ENCODE data around the gene CDC123.
"Not testable (repeated sequence)": the region's sequence is repeated elsewhere in the genome, so short reads cannot be mapped to it uniquely, and the experiment has no call there.

CDC123 gene

DNA sequence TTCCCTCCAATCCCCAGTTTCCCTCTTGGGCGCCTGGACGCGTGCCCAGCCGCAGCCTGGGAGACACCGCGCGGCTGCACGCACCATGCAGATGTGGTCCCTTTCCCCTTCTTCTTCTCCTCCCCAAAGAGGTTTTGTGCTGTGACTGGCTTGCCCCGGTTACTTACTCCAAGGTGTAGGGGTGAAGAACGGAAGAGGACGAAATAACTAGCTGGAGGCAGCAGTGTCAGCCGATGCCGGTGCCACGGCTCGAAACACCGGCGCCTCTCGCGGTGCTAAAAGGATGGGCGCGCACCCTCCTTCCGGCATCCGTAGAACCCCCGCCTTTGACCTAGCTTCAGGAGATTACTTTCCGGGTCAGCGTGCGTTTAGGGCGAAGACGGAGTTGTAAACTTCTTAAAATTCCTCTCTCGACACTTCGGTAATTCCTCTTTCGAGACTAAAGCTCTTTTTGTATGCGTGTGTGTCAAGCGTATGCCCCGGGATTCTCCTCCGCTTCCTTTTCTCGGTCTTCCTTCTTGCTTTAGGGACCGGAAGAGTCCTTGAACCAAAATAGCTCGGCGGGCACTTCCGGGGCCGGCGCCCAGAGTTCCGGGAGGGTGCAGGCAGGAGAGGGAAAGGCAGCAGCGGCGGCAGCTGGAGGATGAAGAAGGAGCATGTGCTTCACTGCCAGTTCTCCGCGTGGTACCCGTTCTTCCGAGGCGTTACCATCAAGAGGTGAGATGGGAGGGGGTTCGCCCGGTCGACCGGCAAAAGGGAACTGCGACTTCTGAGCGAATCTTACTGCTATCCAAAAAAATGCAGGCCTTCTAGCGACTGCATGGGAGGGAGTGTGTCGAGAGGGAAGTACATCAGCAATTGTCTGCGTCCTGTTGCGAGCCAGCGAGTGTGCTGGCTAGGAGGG, at the start of gene CDC123, which contains the start of gene NUDT5:
Gene CDC123 (plus strand): TSS at position 586 of the 904 bp plus-strand sequence. CDS start 58 bp downstream, at position 644.
Gene NUDT5 (minus strand): TSS at position 289 of the 904 bp plus-strand sequence. CDS start 9,600 bp downstream, outside the sequence.
- peak; percentile 98 for DNase-seq

DNA sequence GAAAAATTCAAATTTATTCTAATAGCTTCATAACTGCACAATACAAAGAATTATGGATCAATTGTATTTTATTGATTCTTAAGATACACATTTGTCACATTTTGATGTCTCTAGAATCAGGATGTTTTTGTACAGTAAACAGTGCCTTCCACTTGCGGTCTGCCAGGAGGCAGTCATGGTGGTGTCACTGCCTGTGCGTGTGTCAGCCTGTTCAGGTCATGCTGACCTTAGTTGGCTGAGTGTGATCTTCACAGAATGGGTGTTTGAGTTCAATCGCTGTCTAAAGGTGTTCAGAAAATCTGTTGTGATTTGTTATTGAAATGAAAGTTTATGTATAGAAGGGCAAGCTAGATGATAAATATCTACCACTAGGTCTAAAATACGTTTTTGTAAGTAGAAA, 45.8 kb upstream of the CDC123 start:
- no peak for DNase-seq

DNA sequence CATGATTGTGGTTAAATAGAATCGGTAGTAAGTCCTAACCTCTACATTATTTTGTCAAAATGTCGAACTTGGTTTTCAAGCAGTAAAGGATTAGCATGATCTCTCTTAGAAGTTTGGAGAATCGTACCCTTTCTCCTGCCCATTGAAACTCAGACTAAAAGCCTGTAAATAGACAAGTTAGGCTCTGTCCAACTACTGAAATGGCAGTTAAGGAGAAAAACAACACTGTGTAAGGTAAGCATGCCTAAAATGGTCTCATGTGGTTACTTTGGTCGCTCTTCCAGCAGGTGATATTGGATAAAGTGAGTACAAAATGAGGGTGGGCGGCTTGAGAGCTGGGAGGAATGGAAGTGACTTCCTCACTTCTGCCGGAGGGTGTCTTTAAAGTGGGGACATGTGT, 41.5 kb upstream of the CDC123 start:
- no peak for DNase-seq

- no peak for DNase-seq
These were observed 39.4 kb upstream of the CDC123 start for GRCh38 chr10:12156367-12157123.

DNA sequence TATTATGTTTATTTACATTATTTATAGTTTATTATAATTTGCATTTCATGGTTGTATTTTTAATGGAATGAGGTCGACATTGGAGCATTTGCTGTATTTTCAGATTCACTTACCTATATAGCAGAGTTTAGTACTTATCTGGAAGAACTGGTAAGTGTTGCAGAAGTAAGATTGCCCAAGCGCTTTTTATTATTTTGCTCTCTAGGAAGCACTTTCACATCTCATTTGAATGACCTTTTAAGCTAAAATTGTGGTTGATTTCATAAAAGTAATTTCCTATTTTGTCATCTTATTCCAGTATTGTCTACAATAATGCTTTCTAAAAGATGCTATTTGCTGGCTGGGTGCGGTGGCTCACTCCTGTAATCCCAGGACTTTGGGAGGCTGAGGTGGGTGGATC, 37.9 kb upstream of the CDC123 start:
- DNase-seq: no peak

DNA sequence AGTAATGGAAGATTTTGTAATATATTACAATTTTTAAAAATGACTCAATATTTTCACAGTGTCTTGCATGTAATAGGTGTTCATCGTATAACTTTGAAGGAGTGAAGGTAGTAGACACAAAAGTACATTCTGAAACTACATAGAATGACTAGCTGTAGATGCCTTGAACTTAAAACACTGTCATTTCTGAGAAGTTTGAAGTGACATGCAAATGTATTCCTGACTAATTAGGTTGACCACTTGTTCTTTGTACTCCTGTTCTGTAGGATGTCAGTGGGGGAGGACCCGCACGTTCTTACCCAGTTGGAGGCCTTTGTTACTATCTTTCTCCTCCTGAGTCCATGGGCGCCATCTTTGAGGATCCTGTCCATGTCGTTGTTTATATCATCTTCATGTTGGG, 35.3 kb upstream of the CDC123 start:
- no peak for DNase-seq

GRCh38 chr10:12162927-12163326, 33.1 kb upstream of the CDC123 start:
- DNase-seq: no peak

- DNase-seq: no peak
These were observed 31.9 kb upstream of the CDC123 start for GRCh38 chr10:12164085-12164484.

DNA sequence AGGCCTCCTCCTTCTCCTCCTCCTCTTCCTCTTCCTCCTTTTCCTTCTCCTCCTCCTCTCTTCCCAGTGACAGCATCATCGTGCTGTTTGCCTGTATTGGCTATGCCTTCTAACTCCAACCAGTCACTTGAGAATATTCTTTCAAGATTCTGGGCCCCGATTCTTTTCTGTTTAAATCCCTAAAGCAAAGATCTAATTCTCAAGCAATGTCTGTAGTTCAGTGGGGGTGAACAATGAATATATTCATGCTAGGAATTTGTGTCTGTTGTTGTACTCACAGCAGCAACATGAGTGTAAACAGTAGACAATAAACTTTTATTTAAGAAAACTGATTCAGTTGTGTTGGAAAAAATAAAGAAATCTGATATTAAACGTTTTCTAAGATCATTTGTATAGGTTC, 31.0 kb upstream of the CDC123 start:
- DNase-seq: no peak

DNA sequence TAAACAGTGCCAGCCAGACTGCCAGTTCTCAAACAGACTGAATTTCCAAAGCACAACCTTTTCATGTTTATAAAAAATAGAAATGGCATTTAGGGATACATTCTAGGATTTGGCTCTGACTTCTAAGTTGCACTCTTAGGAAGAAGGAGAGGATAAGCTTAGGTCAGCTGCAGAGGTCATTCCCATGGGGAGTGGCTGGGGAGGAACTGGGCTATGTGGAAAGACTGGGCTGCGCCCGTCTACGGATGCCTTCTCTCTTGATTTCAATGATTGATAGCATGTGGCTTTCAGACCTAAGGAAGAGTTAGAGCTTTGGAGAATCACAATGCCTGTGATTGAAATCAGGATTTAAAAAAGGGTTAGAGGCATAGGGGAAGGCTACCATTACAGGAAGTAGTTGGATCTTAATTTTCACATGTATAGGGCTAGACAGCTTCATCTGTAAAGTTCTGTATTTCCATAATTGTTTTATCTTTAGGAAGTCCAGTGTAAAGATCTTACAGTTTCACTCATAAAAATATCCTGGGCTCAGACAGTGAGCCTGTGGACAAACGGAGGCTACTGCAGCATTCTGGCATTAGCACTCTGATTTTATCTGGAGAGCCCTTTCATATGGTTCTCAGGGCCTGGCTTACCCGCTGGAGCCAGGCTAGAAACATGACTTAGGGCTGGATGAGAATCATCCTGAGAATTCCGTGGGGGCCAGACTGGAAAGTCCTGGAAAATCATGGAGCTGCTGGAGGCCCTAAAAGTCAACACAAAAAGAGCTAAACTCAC, 29.8 kb upstream of the CDC123 start:
- DNase-seq: no peak

GRCh38 chr10:12171512-12171911, 24.5 kb upstream of the CDC123 start:
- DNase-seq: not testable (repeated sequence)

DNA sequence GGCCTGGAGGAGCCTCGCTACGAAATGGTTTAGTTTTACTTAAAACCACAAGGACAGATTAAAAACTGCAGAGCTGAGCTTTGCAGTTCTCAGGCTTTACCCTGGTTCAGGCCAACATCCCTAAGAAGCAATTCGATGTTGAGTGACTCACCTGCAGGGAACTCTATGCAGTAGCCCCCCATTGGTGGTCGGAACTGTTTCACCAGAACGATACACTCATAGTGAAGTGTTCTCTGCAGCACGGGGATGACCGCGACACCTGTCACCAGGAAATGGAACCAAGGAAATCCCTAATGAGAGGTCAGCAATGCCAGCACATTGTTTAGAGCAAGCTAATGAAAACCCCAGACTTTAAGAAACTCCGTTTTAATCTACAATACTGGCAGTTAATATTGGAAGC, 18.3 kb upstream of the CDC123 start:
- DNase-seq: no peak

GRCh38 chr10:12179606-12180170, 16.3 kb upstream of the CDC123 start:
- no peak for DNase-seq

- no peak for DNase-seq
These were observed 15.6 kb upstream of the CDC123 start for GRCh38 chr10:12180221-12180974.

DNA sequence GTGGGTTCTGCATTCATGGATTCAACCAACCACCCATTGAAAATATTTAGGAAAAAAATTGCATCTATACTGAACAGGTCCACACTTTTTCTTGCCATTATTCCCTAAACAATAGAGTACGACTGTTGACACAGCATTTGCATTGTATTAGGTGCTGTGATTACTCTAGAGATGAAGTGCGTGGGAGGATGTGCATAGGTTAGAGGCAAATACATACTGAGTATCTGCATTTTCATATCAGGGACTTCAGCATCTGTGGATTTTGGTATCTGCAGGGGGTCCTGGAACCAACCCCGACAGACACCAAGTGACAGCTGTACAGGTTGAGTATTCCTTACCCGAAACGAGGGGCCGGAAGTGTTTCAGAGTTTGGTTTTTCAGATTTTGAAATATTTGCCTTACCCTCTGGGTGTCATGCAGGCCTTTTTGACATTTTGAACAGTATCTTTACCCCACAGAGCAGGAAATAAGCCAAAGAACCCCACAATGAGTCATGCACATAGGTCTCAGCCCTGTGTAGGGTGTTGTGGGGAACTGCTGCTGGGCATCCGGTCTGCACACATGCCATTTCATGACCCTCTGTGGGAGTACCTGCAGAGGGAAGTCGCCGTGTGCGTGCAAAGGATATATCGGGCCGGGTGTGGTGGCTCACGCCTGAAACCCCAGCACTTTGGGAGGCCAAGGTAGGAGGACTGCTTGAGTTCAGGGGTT, 14.8 kb upstream of the CDC123 start:
- no peak for DNase-seq

- DNase-seq: no peak
These were observed 11.8 kb upstream of the CDC123 start for GRCh38 chr10:12184165-12184564.

GRCh38 chr10:12186323-12186722, 9.7 kb upstream of the CDC123 start:
- DNase-seq: no peak

DNA sequence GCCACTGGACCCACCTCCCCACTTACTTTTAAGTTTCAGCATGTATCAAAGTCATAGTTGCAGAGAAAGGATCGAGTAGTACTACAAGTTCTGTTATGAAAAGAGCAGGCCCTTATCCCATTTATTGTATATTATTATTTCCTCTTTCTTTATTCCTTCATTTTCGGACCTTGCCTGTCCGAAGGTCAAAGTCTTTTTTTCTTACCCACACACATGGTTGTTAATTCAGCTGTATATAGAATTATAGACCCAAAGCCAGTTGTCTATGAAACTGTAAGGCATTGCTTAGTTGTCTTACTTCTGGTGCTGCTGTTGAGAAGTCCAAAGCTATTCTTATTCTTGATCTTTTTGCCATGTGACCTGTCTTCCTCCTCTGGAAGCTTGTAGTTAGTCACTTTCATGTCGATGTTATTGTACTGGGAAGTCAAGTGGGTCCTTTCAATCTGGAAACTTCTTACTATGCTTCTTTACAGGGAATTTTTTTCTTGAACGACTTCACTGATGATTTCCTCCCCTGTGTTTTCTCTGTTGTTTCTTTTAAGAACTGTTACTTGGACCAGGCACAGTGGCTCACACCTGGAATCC, 8.6 kb upstream of the CDC123 start:
- no peak for DNase-seq

GRCh38 chr10:12188656-12189055, 7.3 kb upstream of the CDC123 start:
- DNase-seq: no peak

DNA sequence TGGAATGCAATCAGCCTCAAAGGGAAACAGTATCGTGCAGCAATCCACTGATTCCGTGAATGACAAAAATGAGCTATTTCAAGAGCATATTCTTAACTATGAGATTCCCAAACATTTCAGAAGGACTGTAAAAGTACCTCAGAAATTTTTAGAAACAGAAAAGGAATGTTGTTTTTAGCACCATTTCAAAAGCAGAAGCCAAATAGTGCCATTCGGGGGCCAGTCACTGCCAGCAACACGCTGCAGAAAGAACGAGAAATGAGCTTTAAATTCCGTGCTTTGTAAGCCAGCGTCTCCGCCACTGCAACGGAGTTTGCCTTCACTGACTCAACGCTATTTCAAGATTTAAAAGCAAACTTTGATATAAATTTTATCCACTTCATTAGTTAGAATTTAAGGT, 6.6 kb upstream of the CDC123 start:
- DNase-seq: no peak

DNA sequence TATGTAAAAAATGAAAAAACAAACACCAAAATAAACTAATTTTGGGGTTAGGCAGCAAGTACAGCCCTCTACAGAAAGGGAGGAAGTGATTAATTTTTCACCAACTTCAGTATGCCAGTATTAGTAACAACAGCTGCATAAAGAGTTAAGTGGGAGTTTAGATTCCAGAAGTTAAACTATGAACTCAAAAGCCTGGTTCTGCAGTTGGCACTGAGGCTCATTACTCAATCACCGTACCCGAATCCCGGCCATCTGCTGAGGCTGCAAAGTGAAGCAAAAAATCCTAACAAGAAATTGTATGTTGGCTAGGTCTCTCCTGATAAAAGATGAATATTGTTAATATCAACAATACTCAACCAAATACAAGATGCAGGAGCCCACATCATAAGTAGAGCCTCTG, 4.3 kb upstream of the CDC123 start:
- DNase-seq: no peak

Measured in OCI-M1 (cell line).